Stomach smooth muscle (tissue), 2 donors: ENCODE data around the gene NOTCH1.

Source experiments
- H3K27ac ChIP-seq: one replicate; pipeline ENCODE4 v1.7.0; 2013; ENCODE audit warnings: mild to moderate bottlenecking, low read length, inconsistent platforms
- H3K27me3 ChIP-seq, 2 donors: one replicate each; pipeline ENCODE4 v1.7.0; 2013; ENCODE audit warnings: low read length in 2 of 2; ENCODE audit not compliant: insufficient read depth in 2 of 2, control insufficient read depth in 1 of 2
- H3K36me3 ChIP-seq, 2 donors: one replicate each; pipeline ENCODE4 v1.7.0; 2013; ENCODE audit warnings: low read length in 2 of 2; ENCODE audit not compliant: control insufficient read depth in 2 of 2, insufficient read depth in 2 of 2
- H3K4me1 ChIP-seq: one replicate; pipeline ENCODE4 v1.7.0; 2013; ENCODE audit warnings: low read length; ENCODE audit not compliant: control insufficient read depth, insufficient read depth
- H3K4me3 ChIP-seq, 2 donors: one replicate each; pipeline ENCODE4 v1.7.0; 2013; ENCODE audit warnings: low read length in 2 of 2
- H3K9ac ChIP-seq, 2 donors: one replicate each; pipeline ENCODE4 v1.7.0; 2013; ENCODE audit warnings: low read length in 2 of 2, mild to moderate bottlenecking in 1 of 2
- H3K9me3 ChIP-seq, 2 donors: one replicate each; pipeline ENCODE4 v1.7.0; 2013; ENCODE audit warnings: low read length in 2 of 2; ENCODE audit not compliant: control insufficient read depth in 2 of 2
- donor health status: healthy.
- donor health status: Pancreatic carcinoma.

Gene NOTCH1

DNA sequence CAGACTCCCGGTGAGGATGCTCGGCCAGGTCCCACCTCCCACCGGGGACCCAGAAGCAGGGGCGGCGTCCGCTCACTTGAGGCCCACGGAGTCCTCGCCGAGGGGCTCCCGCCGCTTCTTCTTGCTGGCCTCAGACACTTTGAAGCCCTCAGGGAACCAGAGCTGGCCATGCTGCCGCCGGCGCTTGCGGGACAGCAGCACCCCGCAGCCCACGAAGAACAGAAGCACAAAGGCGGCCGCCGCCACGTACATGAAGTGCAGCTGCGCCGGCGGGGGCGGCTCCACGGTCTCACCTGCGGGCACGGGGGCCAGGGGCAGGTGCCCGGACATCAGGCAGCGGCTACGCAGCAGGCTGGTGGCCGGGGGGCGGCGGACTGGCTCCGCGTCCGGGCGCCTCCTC lies 43.7 kb downstream of the NOTCH1 start:
- H3K9ac ChIP-seq: no peak overlapping the region
- no peaks in the 10 kb centered on the region for H3K27me3 ChIP-seq
- no peaks in the 10 kb centered on the region for H3K4me1 ChIP-seq
- H3K4me3 ChIP-seq: no peak overlapping the region
- H3K27ac ChIP-seq: no peak overlapping the region
- H3K9me3 ChIP-seq: no peaks in the 10 kb centered on the region
- peaks cover 47 to 66% of the 10 kb centered on the region in 2 donors for H3K36me3 ChIP-seq

DNA sequence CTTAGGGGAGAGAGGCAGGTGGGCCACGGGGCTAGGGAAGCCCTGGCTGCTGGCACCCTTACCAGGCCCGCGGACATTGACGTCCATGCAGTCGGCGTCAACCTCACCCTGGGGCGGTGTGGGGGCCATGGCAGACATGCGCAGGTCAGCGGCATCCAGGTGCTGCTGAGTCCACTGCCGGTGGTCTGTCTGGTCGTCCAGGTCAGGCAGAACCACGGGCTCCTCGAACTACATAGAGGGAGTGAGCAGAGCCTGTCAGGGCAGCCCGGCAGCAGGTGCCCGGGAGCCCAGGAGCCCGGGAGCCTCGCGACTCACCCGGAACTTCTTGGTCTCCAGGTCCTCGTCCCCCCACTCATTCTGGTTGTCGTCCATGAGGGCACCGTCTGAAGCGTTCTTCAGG lies 44.2 kb downstream of the NOTCH1 start:
- no peaks in the 10 kb centered on the region for H3K9me3 ChIP-seq
- H3K36me3 ChIP-seq: peaks cover 51 to 65% of the 10 kb centered on the region in 2 donors
- H3K9ac ChIP-seq: no peak overlapping the region
- H3K4me3 ChIP-seq: no peak overlapping the region
- H3K27ac ChIP-seq: no peak overlapping the region
- H3K27me3 ChIP-seq: no peaks in the 10 kb centered on the region
- H3K4me1 ChIP-seq: no peaks in the 10 kb centered on the region

GRCh38 chr9:136499935-136500910 lies 45.6 kb downstream of the NOTCH1 start:
- H3K27me3 ChIP-seq: no peaks in the 10 kb centered on the region
- H3K9me3 ChIP-seq: no peaks in the 10 kb centered on the region
- peaks cover under 1% of the 10 kb centered on the region for H3K4me1 ChIP-seq
- no peak overlapping the region for H3K4me3 ChIP-seq
- no peak overlapping the region for H3K9ac ChIP-seq
- H3K36me3 ChIP-seq: peaks cover 51 to 62% of the 10 kb centered on the region in 2 donors
- H3K27ac ChIP-seq: no peak overlapping the region

- H3K9me3 ChIP-seq: no peaks in the 10 kb centered on the region
- H3K27ac ChIP-seq: no peak overlapping the region
- H3K4me1 ChIP-seq: peaks cover 9% of the 10 kb centered on the region
- no peaks in the 10 kb centered on the region for H3K27me3 ChIP-seq
- H3K9ac ChIP-seq: no peak overlapping the region
- H3K36me3 ChIP-seq: peaks cover 51 to 55% of the 10 kb centered on the region in 2 donors
- H3K4me3 ChIP-seq: no peak overlapping the region
Measured at GRCh38 chr9:136499071-136499934, 46.5 kb downstream of the NOTCH1 start.

DNA sequence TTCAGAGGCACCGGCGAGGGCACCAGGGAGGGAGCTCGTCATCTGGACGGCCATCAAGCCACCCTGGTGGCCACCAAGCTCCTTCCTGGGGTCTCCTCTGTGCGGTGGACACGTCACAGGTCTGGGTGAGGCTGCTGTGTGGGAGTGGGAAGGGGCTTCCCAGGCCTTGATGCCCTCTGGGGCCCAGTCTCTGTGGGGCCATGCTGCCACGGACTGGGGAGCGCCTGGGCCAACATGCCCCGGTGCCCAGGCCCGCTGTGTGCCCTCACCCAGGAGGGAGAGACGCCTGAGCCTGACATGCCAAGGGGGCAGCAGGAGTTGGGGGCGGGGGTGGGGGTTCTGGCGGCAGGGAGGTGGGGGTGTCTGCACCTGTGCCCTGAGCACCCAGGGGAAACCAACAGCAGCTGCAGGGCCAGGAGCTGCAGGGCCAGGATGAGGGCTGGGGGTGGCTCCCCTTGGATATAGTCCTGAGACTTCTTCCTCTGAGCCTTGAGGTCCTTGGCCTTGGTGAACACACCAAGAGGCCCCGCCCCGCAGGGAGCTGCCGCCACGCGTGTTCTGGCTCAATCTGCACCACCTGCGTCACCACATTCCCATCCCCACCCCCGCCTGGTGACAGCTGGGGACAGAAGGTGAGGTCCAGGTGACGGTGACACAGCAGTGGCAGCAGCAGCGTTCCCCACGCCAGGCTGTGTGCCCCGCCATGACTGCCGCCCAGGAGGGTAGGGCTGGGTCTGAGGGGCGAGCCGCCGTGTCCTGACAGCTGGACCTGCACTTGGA lies 47.7 kb downstream of the NOTCH1 start:
- Histone ChIP-seq H3K27ac (no peak overlapping the region), H3K9me3 (no peaks in the 10 kb centered on the region), H3K4me3 (no peak overlapping the region), H3K27me3 (no peaks in the 10 kb centered on the region), H3K4me1 (peaks cover 20% of the 10 kb centered on the region), H3K36me3 (peaks cover 40 to 47% of the 10 kb centered on the region in 2 donors), H3K9ac (no peak overlapping the region)

DNA sequence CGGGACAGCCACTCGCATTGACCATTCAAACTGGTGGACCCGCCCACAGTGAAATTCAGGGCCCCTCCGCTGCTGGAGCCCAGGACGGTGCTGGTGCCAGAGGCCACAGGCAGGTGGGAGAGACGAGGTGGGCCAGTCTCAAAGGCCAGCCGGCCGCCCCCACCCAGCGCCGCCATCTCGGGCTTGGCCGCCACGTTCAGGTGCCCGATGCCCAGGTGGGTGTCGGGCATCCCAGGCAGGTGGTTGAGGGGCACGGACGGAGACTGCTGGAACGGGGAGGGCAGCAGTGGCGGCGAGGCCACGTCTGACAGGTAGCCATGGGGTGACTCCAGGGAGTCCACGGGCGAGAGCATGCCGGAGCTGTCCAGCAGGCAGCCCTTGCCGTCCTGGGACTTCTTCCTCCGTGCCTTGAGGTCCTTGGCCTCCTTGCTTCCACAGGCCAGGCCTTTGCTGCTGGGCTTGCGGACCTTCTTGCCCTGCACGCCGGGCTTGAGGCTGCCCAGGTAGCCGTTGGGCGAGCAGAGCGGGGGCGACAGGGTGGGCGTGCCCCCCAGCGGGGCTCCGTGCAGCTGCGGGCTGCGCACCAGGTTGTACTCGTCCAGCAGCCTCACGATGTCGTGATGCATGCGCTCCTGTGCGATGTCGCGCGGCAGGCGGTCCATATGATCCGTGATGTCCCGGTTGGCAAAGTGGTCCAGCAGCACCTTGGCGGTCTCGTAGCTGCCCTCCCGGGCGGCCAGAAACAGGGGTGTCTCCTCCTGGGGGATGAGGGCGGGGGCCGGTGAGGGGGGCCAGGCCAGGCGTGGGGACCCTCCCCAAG lies 48.8 kb downstream of the NOTCH1 start:
- peaks cover 21% of the 10 kb centered on the region for H3K4me1 ChIP-seq
- no peak overlapping the region for H3K27ac ChIP-seq
- no peak overlapping the region for H3K4me3 ChIP-seq
- peaks cover 38 to 41% of the 10 kb centered on the region in 2 donors for H3K36me3 ChIP-seq
- H3K9ac ChIP-seq: no peak overlapping the region
- H3K27me3 ChIP-seq: no peaks in the 10 kb centered on the region
- no peaks in the 10 kb centered on the region for H3K9me3 ChIP-seq

GRCh38 chr9:136496181-136496580 lies 49.7 kb downstream of the NOTCH1 start:
- Histone ChIP-seq H3K27ac (no peak overlapping the region), H3K36me3 (peaks cover 38 to 39% of the 10 kb centered on the region in 2 donors), H3K9ac (no peak overlapping the region), H3K27me3 (no peaks in the 10 kb centered on the region), H3K9me3 (no peaks in the 10 kb centered on the region), H3K4me3 (no peak overlapping the region), H3K4me1 (peaks cover 21% of the 10 kb centered on the region)

- Histone ChIP-seq H3K4me1 (peaks cover 21% of the 10 kb centered on the region), H3K9me3 (no peaks in the 10 kb centered on the region), H3K4me3 (no peak overlapping the region), H3K9ac (no peak overlapping the region), H3K36me3 (peaks cover 32 to 36% of the 10 kb centered on the region in 2 donors), H3K27me3 (no peaks in the 10 kb centered on the region), H3K27ac (no peak overlapping the region)
Measured at GRCh38 chr9:136495238-136495800, 50.5 kb downstream of the NOTCH1 start.

GRCh38 chr9:136494531-136495215 lies 51.2 kb downstream of the NOTCH1 start:
- Histone ChIP-seq H3K9ac (no peak overlapping the region), H3K4me1 (peaks cover 21% of the 10 kb centered on the region), H3K9me3 (no peaks in the 10 kb centered on the region), H3K36me3 (peaks cover 27 to 29% of the 10 kb centered on the region in 2 donors), H3K4me3 (no peak overlapping the region), H3K27me3 (no peaks in the 10 kb centered on the region), H3K27ac (no peak overlapping the region)
